Measurements from ENCODE around the gene KLK15. TPM values are rescaled to one million over a fixed set of nuclear protein-coding genes. Genes with fewer than 3 reads are reported as not detected.

The KLK15 gene
- total and polyA plus RNA-seq, 2 of the 8 experiments (the other 6 are each of a cell fraction or from before 2014, with no cell fraction given) = not detected

DNA sequence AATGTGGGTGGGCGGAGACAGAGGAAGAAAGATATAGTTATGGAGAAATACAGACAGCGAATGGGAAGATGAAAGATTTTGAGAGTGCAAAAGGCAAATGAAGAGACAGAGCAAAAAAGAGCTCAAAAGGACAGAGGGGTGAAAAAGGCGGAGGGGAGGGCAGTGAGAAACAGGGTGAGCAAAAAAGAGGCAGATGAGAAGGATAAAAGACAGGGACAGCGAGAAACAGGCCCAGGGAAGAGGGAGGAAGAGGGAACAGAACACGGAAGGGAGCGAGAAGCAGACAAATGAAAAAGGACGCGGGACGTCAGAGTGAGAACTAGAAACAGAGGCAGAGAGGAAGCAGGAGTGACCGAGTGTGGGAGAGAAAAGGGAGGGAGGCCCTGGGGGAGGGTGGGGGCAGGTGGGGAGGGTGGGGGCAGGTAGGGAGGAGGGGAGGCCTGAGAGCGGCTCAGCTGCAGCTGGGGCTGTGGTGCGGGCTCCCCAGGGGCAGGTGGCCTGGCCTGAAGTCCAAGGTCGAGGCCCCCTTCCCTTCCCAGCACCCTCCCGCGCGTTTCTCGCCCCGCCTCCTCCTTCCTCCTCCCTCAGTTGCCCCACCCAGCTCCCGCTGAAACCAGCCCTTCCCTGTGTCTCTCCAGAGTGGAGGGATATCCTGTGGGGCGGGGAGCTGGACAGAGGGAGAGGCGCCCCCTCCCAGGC is 12.7 kb downstream of the KLK15 start:
- no peaks in the 10 kb centered on the region for H3K9me3 ChIP-seq (ENCODE audit: insufficient read depth in 2 of 2, low read depth in 1 of 2, low read length in 1 of 2)
- peaks cover 0 to 2% of the 10 kb centered on the region in 2 experiments for H4K20me1 ChIP-seq (replicated peaks in 1 of 2; ENCODE audit: control insufficient read depth in 1 of 2, insufficient read depth in 2 of 2, low read length in 2 of 2)
- no peak overlapping the region for H3K23ac ChIP-seq (ENCODE audit: insufficient read length)
- no peak overlapping the region for H2BK120ac ChIP-seq (replicated peaks; ENCODE audit: low read depth, low read length)
- H4K8ac ChIP-seq (ENCODE audit: extremely low read depth, insufficient read depth, low read length) = no peak overlapping the region
- peaks cover 5 to 26% (median 20%) of the 10 kb centered on the region in 4 experiments for H3K4me1 ChIP-seq (replicated peaks in 1 of 4; ENCODE audit: control insufficient read depth in 3 of 4, insufficient read depth in 4 of 4, low read length in 3 of 4)
- FAIRE-seq (no peak), DNase-seq (ENCODE audit: low read depth in 1 of 2, low spot score in 2 of 2) (peak in 1 of 2 experiments; percentile 74)
- H3K36me3 ChIP-seq (ENCODE audit: control insufficient read depth in 2 of 4, insufficient read depth in 4 of 4, low read length in 3 of 4) = no peaks in the 10 kb centered on the region
- peak overlapping the region; percentile 92; the same call in 1 of the 2 replicates for H2BK15ac ChIP-seq (ENCODE audit: low read length)
- H3K79me1 ChIP-seq (ENCODE audit: low read depth, low read length) = no peaks in the 10 kb centered on the region
- peak overlapping the region; percentile 97 for H2AFZ ChIP-seq (ENCODE audit: low read length)
- WGBS, 2 experiments (ENCODE audit: extremely low coverage in 1 of 2, insufficient coverage in 1 of 2, insufficient read length in 1 of 2, insufficient replicate concordance in 2 of 2, low coverage in 1 of 2, low lambda C conversion rate in 2 of 2, missing lambda C conversion rate in 1 of 2) = 10% methylated on average over 12 of the region's 21 CpGs; no CpG with 5 or more reads in 1 of the 2 experiments
- H2BK5ac ChIP-seq (ENCODE audit: low read depth, low read length) = no peak overlapping the region
- H3K27me3 ChIP-seq (replicated peaks in 1 of 4; ENCODE audit: control insufficient read depth in 3 of 4, extremely low read depth in 1 of 4, insufficient read depth in 3 of 4, low read length in 3 of 4) = peaks cover 9 to 37% (median 32%) of the 10 kb centered on the region in 4 experiments
- no peak overlapping the region; a peak in 1 of 7 replicates for H3K9ac ChIP-seq (replicated peaks in 1 of 4; ENCODE audit: extremely low read depth in 1 of 4, low read depth in 3 of 4, low read length in 3 of 4)
- peak overlapping the region; percentile 13 to 52 (median 24); a peak in 4 of 8 replicates for H3K4me3 ChIP-seq (ENCODE audit: extremely low read depth in 1 of 4, insufficient read depth in 2 of 4, low read depth in 3 of 4, low read length in 4 of 4)
- H4K5ac ChIP-seq (ENCODE audit: insufficient read length, low read depth, low read length) = no peak overlapping the region
- TF ChIP-seq KDM4A (IDR thresholded peaks at IDR 0.05; ENCODE audit: low read depth, low read length, severe bottlenecking) (peak; percentile 22), KDM1A (IDR thresholded peaks at IDR 0.05; ENCODE audit: borderline replicate concordance, low read length) (no peak)
- TF ChIP-seq, protein P1, sequence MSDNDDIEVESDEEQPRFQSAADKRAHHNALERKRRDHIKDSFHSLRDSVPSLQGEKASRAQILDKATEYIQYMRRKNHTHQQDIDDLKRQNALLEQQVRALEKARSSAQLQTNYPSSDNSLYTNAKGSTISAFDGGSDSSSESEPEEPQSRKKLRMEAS (IDR thresholded peaks at IDR 0.05) = peak; percentile 54; the same call in 1 of the 2 replicates
- TF ChIP-seq, protein P2, sequence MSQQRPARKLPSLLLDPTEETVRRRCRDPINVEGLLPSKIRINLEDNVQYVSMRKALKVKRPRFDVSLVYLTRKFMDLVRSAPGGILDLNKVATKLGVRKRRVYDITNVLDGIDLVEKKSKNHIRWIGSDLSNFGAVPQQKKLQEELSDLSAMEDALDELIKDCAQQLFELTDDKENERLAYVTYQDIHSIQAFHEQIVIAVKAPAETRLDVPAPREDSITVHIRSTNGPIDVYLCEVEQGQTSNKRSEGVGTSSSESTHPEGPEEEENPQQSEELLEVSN (IDR thresholded peaks at IDR 0.05) = peak; percentile 81
- H2BK20ac ChIP-seq (ENCODE audit: low read length) = no peak overlapping the region
- no peak overlapping the region for H4K91ac ChIP-seq (replicated peaks; ENCODE audit: insufficient read length, low read length)
- peaks cover 17% of the 10 kb centered on the region for H3K23me2 ChIP-seq (ENCODE audit: low read depth, low read length)
- no peak overlapping the region for H2AK5ac ChIP-seq (ENCODE audit: low read depth, low read length)
- no peak overlapping the region for H3K4ac ChIP-seq (replicated peaks; ENCODE audit: insufficient read length, low read depth, low read length)
- POLR2A ChIA-PET (ENCODE audit: partially characterized antibody) = interaction anchor here (0.9 to 14.4 kb wide), 5 partner anchors 9 to 74 kb away, joined by 4 to 275 read pairs (median 4); partner anchors contain the start of gene KLK2
- H3K18ac ChIP-seq (ENCODE audit: extremely low read depth, low read length) = no peak overlapping the region; the same call in 1 of the 2 replicates
- 0 out of 2 replicates have a peak overlapping the region, but pooled peaks have one; percentile 90 for H2BK12ac ChIP-seq (ENCODE audit: low read depth, low read length)
- no peak overlapping the region for H3K27ac ChIP-seq (ENCODE audit: low read depth, low read length)
- peak overlapping the region; percentile 17 for H3K56ac ChIP-seq (replicated peaks; ENCODE audit: insufficient read length, low read depth, low read length)
- CTCF ChIA-PET (ENCODE audit: partially characterized antibody) = interaction anchor here (0.5 to 2.1 kb wide), 4 partner anchors 10 to 101 kb away, joined by 3 to 6 read pairs (median 4); no protein-coding TSS in a partner anchor
- no peaks in the 10 kb centered on the region for H3K79me2 ChIP-seq (ENCODE audit: control insufficient read depth in 1 of 2, insufficient read depth in 2 of 2, low read length in 2 of 2)
- H3K4me2 ChIP-seq (ENCODE audit: insufficient read depth in 1 of 2, low read depth in 2 of 2, low read length in 2 of 2) = peak overlapping the region; percentile 76 to 94
- H3K14ac ChIP-seq (ENCODE audit: insufficient read length) = no peak overlapping the region

Measured in H1 (cell line).